Smooth muscle cell (in vitro differentiated cells): ENCODE measurements around the gene RASGEF1B. TPM values are rescaled to one million over a fixed set of nuclear protein-coding genes. Genes with fewer than 3 reads are reported as not detected.

ENCODE experiments used
- DNase-seq: peaks from one replicate; lab custom pipeline; 2025; ENCODE audit not compliant: unreplicated experiment; lab: John Stamatoyannopoulos, UW
- H2AFZ ChIP-seq: fragments of 200-600 bp; sonication (generic); 2 replicates; pipeline ENCODE4 v1.6.0; 2016; ENCODE audit warnings: antibody characterized with exemption, low read depth, mild to moderate bottlenecking
- H3F3A ChIP-seq: fragments of 200-600 bp; sonication (generic); 2 replicates; pipeline ENCODE4 v1.6.0; 2017; ENCODE audit warnings: antibody characterized with exemption, low read depth
- H3K27ac ChIP-seq: fragments of 200-600 bp; sonication (generic); 2 replicates; pipeline ENCODE4 v1.5.1; 2016; ENCODE audit warnings: low read depth, mild to moderate bottlenecking
- H3K27me3 ChIP-seq: fragments of 200-600 bp; sonication (generic); 2 replicates; pipeline ENCODE4 v1.6.1; 2016; ENCODE audit warnings: low read depth, mild to moderate bottlenecking
- H3K36me3 ChIP-seq: fragments of 200-600 bp; sonication (generic); 2 replicates; pipeline ENCODE4 v1.5.1; 2016; ENCODE audit warnings: low read depth
- H3K4me1 ChIP-seq: fragments of 200-600 bp; sonication (generic); 2 replicates; pipeline ENCODE4 v1.5.1; 2016; ENCODE audit warnings: low read depth
- H3K4me2 ChIP-seq: fragments of 200-600 bp; sonication (generic); 2 replicates; pipeline ENCODE4 v1.6.0; 2016; ENCODE audit warnings: mild to moderate bottlenecking
- H3K4me3 ChIP-seq: fragments of 200-600 bp; sonication (generic); 2 replicates; pipeline ENCODE4 v1.5.1; 2016; ENCODE audit warnings: mild to moderate bottlenecking
- H3K79me2 ChIP-seq: fragments of 200-600 bp; sonication (generic); 2 replicates; pipeline ENCODE4 v1.6.0; 2016; ENCODE audit warnings: low read depth, mild to moderate bottlenecking
- H3K9ac ChIP-seq: fragments of 200-600 bp; sonication (generic); 2 replicates; pipeline ENCODE4 v1.6.0; 2016; ENCODE audit warnings: low read depth
- H3K9me3 ChIP-seq: fragments of 200-600 bp; sonication (generic); replicated peaks from 2 replicates; pipeline ENCODE4 v1.5.1; 2016; ENCODE audit warnings: low read depth
- H4K20me1 ChIP-seq: fragments of 200-600 bp; sonication (generic); 2 replicates; pipeline ENCODE4 v1.6.0; 2016; ENCODE audit warnings: low read depth
- CTCF ChIP-seq: fragments of 200-600 bp; sonication (generic); IDR thresholded peaks from 2 replicates; pipeline ENCODE4 v1.5.1; 2017; ENCODE audit warnings: borderline replicate concordance, mild to moderate bottlenecking, antibody characterized with exemption; ENCODE audit not compliant: insufficient read depth, poor library complexity, severe bottlenecking
- WGBS: methylation state at CpG from one replicate; pipeline ENCODE4 v1.1.7; 2016; ENCODE audit warnings: low lambda C conversion rate; 5-methylcytosine and 5-hydroxymethylcytosine counted together
- polyA plus RNA-seq: library from polyadenylated mRNA; unstranded; fragments of >200 nt; fragmentation: Nextera tagmentation; extraction: Ambion mirVana; gene quantifications from 2 replicates; pipeline ENCODE4 v1.2.1, GENCODE V29; 2016
- total RNA-seq: library from RNA; depleted of rRNA; stranded (reverse); fragments of >200 nt; gene quantifications from 2 replicates; pipeline ENCODE4 v1.2.3, GENCODE V29; 2014

RASGEF1B gene
- total and polyA plus RNA-seq, 2 experiments from 2014 or later: 1.5 to 7.5 TPM

- no peaks in the 10 kb centered on the region for H3K4me1 ChIP-seq
- H3K27ac ChIP-seq: no peak overlapping the region
- no peaks in the 10 kb centered on the region for H4K20me1 ChIP-seq
- no peak overlapping the region for H3K9ac ChIP-seq
- 97% methylated on average over 2 of the region's 2 CpGs for WGBS
- no peaks in the 10 kb centered on the region for H3K27me3 ChIP-seq
- no peaks in the 10 kb centered on the region for H3K79me2 ChIP-seq
- no peaks in the 10 kb centered on the region for H3K9me3 ChIP-seq
- no peaks in the 10 kb centered on the region for H3K36me3 ChIP-seq
- no peak for DNase-seq
- H3K4me3 ChIP-seq: no peak overlapping the region
- no peak overlapping the region for H2AFZ ChIP-seq
- H3K4me2 ChIP-seq: no peak overlapping the region
- H3F3A ChIP-seq: no peaks in the 10 kb centered on the region
- TF ChIP-seq CTCF: no peak
Measured at GRCh38 chr4:81436941-81437574, 34.6 kb downstream of the RASGEF1B start.

DNA sequence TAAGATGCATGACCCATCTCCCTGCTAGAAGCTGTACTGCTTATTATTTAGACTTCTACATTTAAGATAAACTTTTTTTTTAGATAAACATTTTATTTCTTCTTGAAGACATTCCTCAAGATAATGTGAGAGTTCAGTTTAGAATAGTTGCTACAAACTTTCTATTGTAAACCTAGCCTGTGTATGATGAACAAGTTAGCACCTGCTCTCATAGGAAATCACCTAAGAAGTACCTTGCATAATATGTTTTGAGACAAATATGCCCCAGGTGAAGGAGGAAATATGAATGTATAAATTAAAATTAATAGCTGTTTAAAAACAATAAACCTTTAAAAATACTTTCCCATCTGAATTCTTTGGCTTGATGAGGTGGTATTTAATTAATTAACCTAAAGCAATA lies 35.6 kb downstream of the RASGEF1B start:
- Histone ChIP-seq H3K27me3 (no peaks in the 10 kb centered on the region), H2AFZ (no peak overlapping the region), H4K20me1 (no peaks in the 10 kb centered on the region), H3K79me2 (no peaks in the 10 kb centered on the region), H3K9me3 (no peaks in the 10 kb centered on the region), H3K9ac (no peak overlapping the region), H3F3A (no peaks in the 10 kb centered on the region), H3K27ac (no peak overlapping the region), H3K4me1 (no peaks in the 10 kb centered on the region), H3K4me2 (no peak overlapping the region), H3K4me3 (no peak overlapping the region), H3K36me3 (no peaks in the 10 kb centered on the region)
- DNase-seq: no peak
- no peak for TF ChIP-seq CTCF

GRCh38 chr4:81432825-81433224 lies 38.9 kb downstream of the RASGEF1B start:
- H2AFZ ChIP-seq: no peak overlapping the region
- H3F3A ChIP-seq: no peaks in the 10 kb centered on the region
- H3K79me2 ChIP-seq: no peaks in the 10 kb centered on the region
- H3K4me2 ChIP-seq: no peak overlapping the region
- whole genome bisulfite sequencing: 95% methylated on average over 4 of the region's 4 CpGs
- peaks cover 1% of the 10 kb centered on the region for H3K4me1 ChIP-seq
- TF ChIP-seq CTCF: no peak
- no peaks in the 10 kb centered on the region for H4K20me1 ChIP-seq
- no peak for DNase-seq
- H3K9ac ChIP-seq: no peak overlapping the region
- no peaks in the 10 kb centered on the region for H3K36me3 ChIP-seq
- H3K9me3 ChIP-seq: no peaks in the 10 kb centered on the region
- no peaks in the 10 kb centered on the region for H3K27me3 ChIP-seq
- H3K27ac ChIP-seq: no peak overlapping the region
- H3K4me3 ChIP-seq: no peak overlapping the region

DNA sequence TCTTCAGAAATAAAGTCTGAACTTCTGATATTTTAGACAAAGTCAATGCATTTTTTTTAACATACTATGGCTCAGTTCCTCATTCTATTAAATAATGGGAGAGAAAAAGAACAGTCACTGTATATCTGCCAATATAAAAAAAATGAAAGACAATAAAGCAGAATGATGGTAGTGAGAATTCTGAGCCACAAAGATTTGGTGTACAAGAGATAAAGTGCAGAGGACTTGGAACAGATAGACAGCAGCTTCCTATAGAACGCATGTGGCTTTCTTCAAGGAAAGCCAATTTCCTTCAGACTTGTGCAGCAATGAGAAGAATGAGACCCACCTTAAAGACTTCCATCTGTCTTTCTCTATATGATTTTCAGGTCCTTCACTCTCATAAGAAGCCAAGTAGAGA lies 39.7 kb downstream of the RASGEF1B start:
- WGBS: 100% methylated on average over 1 of the region's 1 CpG
- Histone ChIP-seq H3K79me2 (no peaks in the 10 kb centered on the region), H3K4me2 (no peak overlapping the region), H3K4me3 (no peak overlapping the region), H3K27me3 (no peaks in the 10 kb centered on the region), H3K36me3 (no peaks in the 10 kb centered on the region), H3K9ac (no peak overlapping the region), H3F3A (no peaks in the 10 kb centered on the region), H3K9me3 (no peaks in the 10 kb centered on the region), H4K20me1 (no peaks in the 10 kb centered on the region), H3K4me1 (peaks cover 8% of the 10 kb centered on the region), H2AFZ (no peak overlapping the region), H3K27ac (no peak overlapping the region)
- DNase-seq: no peak
- no peak for TF ChIP-seq CTCF
